IPS-15b (cell line): ENCODE results near the gene SCYGR8.
A peak's percentile ranks its signal among the peaks of the same experiment; 100 is the strongest.

Source experiments
- H3K27me3 ChIP-seq: one replicate; pipeline ENCODE4 v1.6.1; 2013; ENCODE audit warnings: low read length; ENCODE audit not compliant: control insufficient read depth, insufficient read depth
- H3K36me3 ChIP-seq: one replicate; pipeline ENCODE4 v1.6.1; 2013; ENCODE audit warnings: low read length; ENCODE audit not compliant: control insufficient read depth, insufficient read depth
- H3K4me1 ChIP-seq: one replicate; pipeline ENCODE4 v1.6.1; 2013; ENCODE audit warnings: mild to moderate bottlenecking, low read length; ENCODE audit not compliant: control insufficient read depth, insufficient read depth
- H3K4me3 ChIP-seq: one replicate; pipeline ENCODE4 v1.5.1; 2013; ENCODE audit warnings: low read depth, low read length
- H3K9ac ChIP-seq: one replicate; pipeline ENCODE4 v1.6.1; 2013; ENCODE audit warnings: low read depth, mild to moderate bottlenecking, low read length
- H3K9me3 ChIP-seq: one replicate; pipeline ENCODE4 v1.6.1; 2013; ENCODE audit warnings: mild to moderate bottlenecking, low read length; ENCODE audit not compliant: control insufficient read depth, insufficient read depth

Gene SCYGR8, protein sequence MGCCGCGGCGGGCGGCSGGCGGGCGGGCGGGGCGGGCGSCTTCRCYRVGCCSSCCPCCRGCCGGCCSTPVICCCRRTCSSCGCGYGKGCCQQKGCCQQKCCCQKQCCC

DNA sequence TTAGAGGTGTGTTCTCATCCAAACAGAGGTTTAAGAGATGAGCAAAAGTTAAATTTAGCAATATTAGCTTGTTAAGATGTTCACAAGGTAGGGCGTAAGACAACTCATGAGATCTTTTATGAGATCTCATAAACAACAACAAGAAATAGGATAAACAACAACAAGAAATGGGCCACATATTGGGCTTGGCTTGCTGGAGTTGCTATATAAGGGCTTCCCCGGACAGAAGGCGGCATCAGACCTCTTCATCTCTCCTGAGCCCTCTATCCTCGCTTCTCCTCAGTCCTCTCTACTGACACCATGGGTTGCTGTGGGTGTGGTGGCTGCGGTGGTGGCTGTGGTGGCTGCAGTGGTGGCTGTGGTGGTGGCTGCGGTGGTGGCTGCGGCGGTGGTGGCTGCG is at the start of gene SCYGR8:
SCYGR8 (plus strand) TSS at position 301 of the 400 bp plus-strand sequence; CDS start at position 301, 0 bp downstream.
- no peaks in the 10 kb centered on the region for H3K9me3 ChIP-seq
- H3K27me3 ChIP-seq: no peaks in the 10 kb centered on the region
- H3K4me1 ChIP-seq: no peaks in the 10 kb centered on the region
- no peak within 1 kb of the TSS for H3K4me3 ChIP-seq
- no peaks in the 10 kb centered on the region for H3K36me3 ChIP-seq
- no peak within 1 kb of the TSS for H3K9ac ChIP-seq

DNA sequence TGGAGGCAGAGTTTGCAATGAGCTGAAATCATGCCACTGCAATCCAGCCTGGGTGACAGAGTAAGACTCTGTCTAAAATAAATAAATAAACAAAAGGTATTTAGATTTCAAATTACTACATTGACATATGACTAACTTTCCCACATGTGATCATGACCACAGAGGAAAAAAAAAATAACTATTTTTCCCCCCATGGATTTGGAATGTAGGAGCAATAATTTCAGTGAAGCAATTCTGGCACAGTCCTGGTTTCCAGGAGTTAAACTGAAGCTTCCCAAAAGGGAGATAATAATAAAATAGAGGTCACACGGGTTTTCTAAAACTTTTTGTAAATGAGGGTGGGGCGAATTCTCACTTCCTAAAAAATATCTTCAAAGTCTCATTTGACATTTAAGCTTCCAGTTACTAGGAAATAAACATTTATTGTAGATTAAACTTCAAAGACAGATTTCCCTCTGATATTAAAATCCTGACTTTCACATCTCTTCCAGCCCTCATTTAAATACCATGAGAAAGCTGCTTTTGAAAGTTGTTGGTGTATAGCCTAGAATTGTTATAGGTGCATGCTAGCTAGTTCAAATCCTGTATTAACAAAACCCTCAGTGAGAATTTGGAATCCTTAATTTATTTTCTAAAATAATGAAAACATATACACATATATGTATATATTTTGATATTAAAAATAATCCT is 48.6 kb upstream of the SCYGR8 start:
- Histone ChIP-seq H3K9ac (no peak overlapping the region), H3K4me3 (no peak overlapping the region), H3K4me1 (no peaks in the 10 kb centered on the region), H3K36me3 (no peaks in the 10 kb centered on the region), H3K27me3 (no peaks in the 10 kb centered on the region), H3K9me3 (no peaks in the 10 kb centered on the region)

DNA sequence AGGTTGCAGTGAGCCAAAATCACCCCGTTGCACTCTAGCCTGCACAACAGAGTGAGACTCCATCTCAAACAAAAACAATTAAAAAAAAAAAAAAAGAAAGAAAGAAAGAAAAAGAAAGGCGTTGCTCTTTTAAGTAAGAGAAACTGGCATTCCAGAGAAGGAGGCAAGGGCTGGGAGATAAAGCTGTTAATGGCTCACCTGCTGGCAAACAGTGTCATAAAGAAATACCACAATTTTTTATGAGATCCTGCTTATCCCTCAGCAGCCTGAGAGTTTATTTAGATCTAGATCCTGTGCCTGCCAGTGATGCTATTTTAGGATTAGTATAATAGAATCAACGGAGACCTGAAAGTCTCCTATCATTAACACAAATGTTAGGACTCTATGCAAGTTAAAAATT is 44.1 kb upstream of the SCYGR8 start:
- H3K9me3 ChIP-seq: no peaks in the 10 kb centered on the region
- no peaks in the 10 kb centered on the region for H3K36me3 ChIP-seq
- no peak overlapping the region for H3K9ac ChIP-seq
- no peak overlapping the region for H3K4me3 ChIP-seq
- H3K27me3 ChIP-seq: no peaks in the 10 kb centered on the region
- no peaks in the 10 kb centered on the region for H3K4me1 ChIP-seq

DNA sequence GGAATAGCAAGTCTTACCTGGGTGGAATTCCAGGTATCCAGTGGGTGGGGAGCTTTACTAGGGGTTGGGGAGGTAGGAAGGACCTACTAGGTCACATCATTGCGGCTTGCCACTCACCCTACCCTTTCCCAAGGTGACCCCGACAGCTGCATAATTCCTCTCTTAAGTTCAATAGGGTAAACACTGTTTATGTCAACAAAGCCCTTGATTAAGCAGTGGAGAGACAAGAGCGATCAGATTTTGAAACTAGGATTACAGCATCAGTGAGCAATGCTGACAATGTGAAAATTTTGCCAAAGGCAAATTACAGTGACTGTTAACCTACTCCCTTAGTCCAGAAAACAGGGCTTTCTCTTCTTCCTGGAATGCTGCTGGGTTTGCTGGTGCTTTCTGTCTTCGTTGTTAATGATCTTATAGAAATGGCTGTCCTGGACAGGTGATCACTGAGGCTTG is 42.4 kb upstream of the SCYGR8 start:
- H3K4me3 ChIP-seq: no peak overlapping the region
- no peaks in the 10 kb centered on the region for H3K4me1 ChIP-seq
- no peaks in the 10 kb centered on the region for H3K36me3 ChIP-seq
- H3K9me3 ChIP-seq: no peaks in the 10 kb centered on the region
- H3K27me3 ChIP-seq: no peaks in the 10 kb centered on the region
- no peak overlapping the region for H3K9ac ChIP-seq

DNA sequence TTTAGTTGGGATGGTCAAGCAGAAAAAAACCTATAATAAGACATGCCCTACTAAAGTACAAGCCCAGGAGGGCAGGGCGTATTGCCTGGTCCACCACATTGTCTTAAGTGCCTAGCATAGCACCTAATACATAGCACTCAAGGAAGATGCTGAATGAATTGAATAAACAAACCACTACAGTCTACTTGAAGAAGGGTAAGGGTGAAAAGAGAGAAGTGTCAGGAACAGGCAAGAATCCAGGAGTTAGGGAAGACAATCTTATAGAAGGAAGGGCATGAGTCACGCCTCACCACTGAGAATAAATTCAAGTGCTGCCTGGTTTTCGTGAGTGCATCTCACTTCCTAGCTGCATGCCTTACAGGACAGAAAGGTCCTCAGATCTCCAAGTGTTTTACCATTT is 41.7 kb upstream of the SCYGR8 start:
- Histone ChIP-seq H3K4me1 (no peaks in the 10 kb centered on the region), H3K9ac (no peak overlapping the region), H3K9me3 (no peaks in the 10 kb centered on the region), H3K4me3 (no peak overlapping the region), H3K36me3 (no peaks in the 10 kb centered on the region), H3K27me3 (no peaks in the 10 kb centered on the region)

DNA sequence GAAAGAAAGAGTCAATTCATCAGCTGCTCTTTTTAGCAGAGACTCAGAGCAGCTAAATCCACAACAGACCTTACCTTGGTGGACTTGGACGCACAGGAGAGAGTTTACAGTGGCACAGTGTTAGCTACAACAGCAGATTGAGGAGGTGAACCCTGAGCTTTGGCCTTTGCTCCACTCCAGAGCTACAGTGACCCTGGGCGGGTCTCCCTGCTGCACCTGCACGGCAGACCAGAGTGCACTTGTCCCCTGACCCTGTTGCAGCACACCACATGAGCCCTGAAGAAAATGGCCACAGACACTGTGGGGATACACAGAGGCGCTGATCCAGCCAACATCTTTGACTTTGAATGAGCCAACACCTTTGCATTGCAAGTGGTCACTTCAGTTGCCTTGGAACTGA is 38.8 kb upstream of the SCYGR8 start:
- H3K4me3 ChIP-seq: no peak overlapping the region
- H3K27me3 ChIP-seq: no peaks in the 10 kb centered on the region
- H3K9ac ChIP-seq: no peak overlapping the region
- H3K9me3 ChIP-seq: no peaks in the 10 kb centered on the region
- H3K36me3 ChIP-seq: no peaks in the 10 kb centered on the region
- no peaks in the 10 kb centered on the region for H3K4me1 ChIP-seq

DNA sequence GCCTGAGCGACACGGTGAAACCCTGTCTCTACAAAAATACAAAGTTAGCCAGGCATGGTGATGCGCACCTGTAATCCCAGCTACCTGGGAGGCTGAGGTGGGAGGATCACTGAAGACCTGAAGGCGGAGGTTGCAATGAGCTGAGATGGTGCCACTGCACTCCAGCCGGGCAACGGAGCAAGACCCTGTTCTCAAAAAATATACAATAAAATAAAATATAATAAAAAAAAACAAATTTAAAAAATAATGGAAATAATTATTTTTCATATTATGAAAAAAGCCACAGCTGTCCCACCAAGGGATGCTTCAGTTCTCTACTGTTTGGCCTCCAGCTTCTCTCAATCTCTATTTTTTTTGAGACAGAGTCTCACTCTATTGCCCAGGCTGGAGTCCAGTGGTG is 38.3 kb upstream of the SCYGR8 start:
- no peak overlapping the region for H3K9ac ChIP-seq
- H3K36me3 ChIP-seq: no peaks in the 10 kb centered on the region
- H3K4me1 ChIP-seq: no peaks in the 10 kb centered on the region
- H3K9me3 ChIP-seq: no peaks in the 10 kb centered on the region
- H3K4me3 ChIP-seq: no peak overlapping the region
- no peaks in the 10 kb centered on the region for H3K27me3 ChIP-seq

DNA sequence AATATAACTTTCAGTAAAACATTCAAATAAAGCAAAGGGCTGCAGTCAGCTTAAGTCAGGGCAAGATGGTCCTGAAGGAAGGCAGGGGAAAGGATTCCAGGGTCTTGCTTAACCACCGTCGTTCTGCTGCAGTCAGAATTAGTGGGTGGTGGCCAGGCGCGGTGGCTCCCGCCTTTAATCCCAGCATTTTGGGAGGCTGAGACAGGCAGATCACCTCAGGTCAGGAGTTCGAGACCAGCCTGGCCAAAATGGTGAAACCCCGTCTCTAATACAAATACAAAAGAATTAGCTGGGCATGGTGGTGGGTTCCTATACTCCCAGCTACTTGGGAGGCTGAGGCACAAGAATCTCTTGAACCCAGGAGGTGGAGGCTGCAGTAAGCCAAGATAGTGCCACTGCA is 34.7 kb upstream of the SCYGR8 start:
- H3K4me1 ChIP-seq: peaks cover 3% of the 10 kb centered on the region
- no peaks in the 10 kb centered on the region for H3K27me3 ChIP-seq
- H3K9ac ChIP-seq: no peak overlapping the region
- no peaks in the 10 kb centered on the region for H3K36me3 ChIP-seq
- no peaks in the 10 kb centered on the region for H3K9me3 ChIP-seq
- no peak overlapping the region for H3K4me3 ChIP-seq

DNA sequence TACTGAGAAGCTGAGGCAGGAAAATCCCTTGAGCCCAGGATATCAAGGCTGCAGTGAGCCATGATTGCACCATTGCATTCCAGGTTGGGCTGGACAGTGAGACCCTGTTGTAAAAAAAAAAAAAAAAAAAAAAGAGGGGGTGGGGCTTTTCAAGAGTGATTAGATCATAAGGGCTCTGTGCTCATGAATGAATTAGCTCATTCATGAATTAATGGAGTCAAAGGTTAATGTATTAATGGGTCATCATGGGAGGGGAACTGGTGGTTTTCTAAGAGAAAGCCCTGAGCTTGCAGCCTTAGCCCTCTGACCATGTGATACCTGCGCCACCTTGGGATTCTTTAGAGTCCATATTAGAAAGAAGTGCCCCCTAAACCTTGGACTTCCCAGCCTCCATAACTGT is 32.4 kb upstream of the SCYGR8 start:
- no peak overlapping the region for H3K4me3 ChIP-seq
- peaks cover 15% of the 10 kb centered on the region for H3K4me1 ChIP-seq
- H3K27me3 ChIP-seq: peaks cover 4% of the 10 kb centered on the region
- H3K9me3 ChIP-seq: no peaks in the 10 kb centered on the region
- H3K36me3 ChIP-seq: no peaks in the 10 kb centered on the region
- no peak overlapping the region for H3K9ac ChIP-seq

DNA sequence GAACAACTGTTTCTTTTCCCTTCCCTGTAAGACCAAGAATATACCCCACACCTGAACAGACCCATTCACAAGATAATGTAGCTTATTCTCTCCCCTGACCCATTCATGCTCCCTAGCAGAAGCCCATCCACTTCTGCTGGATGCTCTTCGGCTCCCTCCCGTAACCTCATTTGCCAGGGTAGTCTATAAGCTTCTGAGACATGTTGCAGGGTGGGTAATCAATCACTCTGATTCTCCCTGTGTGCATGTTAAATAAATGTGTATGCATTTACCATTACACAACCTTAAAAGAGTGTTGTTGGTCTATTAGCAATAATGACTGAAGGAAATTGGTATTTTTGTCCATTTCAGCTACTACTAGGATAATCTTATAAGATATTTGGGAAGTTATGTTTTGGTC is 29.2 kb upstream of the SCYGR8 start:
- peaks cover 4% of the 10 kb centered on the region for H3K27me3 ChIP-seq
- no peak overlapping the region for H3K4me3 ChIP-seq
- no peaks in the 10 kb centered on the region for H3K36me3 ChIP-seq
- no peaks in the 10 kb centered on the region for H3K9me3 ChIP-seq
- peaks cover 15% of the 10 kb centered on the region for H3K4me1 ChIP-seq
- H3K9ac ChIP-seq: no peak overlapping the region

DNA sequence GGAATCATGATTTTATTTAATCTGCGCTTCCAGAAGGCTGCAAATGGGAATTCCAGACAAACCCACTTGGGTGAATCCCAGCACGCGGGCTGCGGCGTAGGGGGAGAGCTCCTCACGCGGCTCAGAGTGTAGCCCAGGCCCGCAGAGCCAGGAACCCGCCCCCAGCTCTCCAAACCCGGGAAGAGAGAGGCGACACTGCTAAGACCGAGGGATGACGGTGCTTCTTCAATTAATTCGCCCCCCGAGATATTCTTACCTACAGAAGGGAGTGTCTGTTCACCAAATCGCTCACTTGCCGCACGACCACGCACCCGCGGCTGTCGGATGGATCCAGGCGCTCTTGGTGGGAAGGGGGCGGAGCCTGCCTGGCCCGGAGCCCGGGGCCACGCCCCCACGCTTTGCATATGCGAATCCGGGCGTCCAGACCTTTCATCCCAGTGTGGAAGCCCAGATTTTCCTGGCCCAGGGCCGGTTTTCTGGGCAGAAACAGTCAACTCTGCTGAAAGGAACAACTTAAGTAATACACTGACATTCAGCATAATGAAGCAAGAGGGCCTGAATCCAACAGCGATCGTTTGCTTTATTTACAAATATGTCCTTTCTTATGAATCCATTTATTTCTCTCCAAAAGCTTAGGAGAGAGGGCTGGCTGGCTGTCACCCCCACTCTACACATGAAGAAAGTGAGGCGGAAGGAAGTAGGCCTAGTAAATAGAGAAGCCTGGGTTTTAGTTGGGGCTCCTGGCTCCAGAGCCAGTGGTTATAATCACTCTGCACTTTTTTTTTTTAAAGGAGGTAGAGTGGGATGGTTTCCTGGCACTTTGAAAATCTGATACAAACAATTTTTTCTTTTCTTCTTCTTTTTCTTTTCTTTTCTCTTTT is 27.8 kb upstream of the SCYGR8 start, which contains the start of gene SLC19A3:
SLC19A3 (minus strand) TSS at position 342 of the 881 bp plus-strand sequence. CDS start 15,710 bp downstream, outside the sequence.
- H3K4me3 ChIP-seq: peak within 1 kb of the TSS; percentile 76
- H3K36me3 ChIP-seq: no peaks in the 10 kb centered on the region
- H3K9me3 ChIP-seq: no peaks in the 10 kb centered on the region
- peaks cover 4% of the 10 kb centered on the region for H3K27me3 ChIP-seq
- peaks cover 15% of the 10 kb centered on the region for H3K4me1 ChIP-seq
- peak within 1 kb of the TSS; percentile 12 for H3K9ac ChIP-seq
